GM18526 (cell line): ENCODE measurements around the gene ADORA1.

Experiments used
- POLR2A ChIP-seq: IDR thresholded peaks from 3 replicates; pipeline ENCODE4 v1.6.1; 2011; ENCODE audit not compliant: insufficient read length; ENCODE audit errors: extremely low read depth

Gene ADORA1

DNA sequence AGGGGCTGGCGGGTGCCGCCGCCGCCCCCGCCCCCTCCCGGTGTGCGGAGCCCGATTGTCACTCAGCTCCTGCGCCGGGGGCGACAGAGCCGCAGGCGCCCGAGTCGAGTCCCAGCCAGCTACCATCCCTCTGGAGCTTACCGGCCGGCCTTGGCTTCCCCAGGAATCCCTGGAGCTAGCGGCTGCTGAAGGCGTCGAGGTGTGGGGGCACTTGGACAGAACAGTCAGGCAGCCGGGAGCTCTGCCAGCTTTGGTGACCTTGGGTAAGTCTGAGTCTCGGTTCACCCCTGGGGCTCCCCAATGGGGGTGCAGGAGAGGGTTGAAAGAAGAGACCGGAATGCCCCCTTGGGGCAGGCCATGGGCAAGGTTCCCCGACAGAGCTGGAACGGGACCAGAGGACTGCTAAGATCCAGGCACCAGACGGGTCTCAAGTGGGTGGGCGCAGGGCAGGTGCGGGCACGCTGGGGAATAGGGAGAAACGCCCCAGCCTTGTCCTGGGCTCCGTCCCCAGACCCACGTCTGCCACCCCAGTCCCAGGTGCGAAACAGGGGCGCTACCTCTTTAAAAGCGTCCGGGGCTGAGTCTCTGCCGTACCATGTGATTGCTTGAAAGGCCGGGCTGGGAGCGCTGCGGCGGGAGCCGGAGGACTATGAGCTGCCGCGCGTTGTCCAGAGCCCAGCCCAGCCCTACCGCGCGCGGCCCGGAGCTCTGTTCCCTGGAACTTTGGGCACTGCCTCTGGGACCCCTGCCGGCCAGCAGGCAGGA, at the start of gene ADORA1:
Gene ADORA1, plus strand, starts transcription at position 61 of the 765 bp plus-strand sequence. CDS start 1,116 bp downstream, outside the sequence.
- TF ChIP-seq POLR2A, result no peak

DNA sequence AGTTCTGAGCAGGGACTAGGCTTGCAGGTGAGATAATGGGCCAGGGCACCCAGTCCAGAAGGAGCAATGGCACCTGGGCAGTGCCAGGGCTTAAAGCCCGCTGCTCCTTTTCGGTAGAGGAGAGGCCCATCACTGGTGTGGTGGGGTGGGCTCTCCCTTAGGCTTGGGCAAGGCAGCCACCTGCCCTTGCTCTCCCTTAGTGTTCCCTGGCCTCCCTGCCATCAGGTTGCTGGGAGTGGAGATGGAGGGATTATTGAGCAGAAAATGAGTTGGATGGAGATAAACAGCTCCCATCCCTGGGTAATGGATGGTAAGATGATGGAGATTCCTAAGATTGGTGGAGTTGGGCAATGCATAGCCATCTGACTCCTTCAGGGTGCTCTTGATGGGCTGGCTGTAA, 49.6 kb upstream of the ADORA1 start:
- no peak for TF ChIP-seq POLR2A

DNA sequence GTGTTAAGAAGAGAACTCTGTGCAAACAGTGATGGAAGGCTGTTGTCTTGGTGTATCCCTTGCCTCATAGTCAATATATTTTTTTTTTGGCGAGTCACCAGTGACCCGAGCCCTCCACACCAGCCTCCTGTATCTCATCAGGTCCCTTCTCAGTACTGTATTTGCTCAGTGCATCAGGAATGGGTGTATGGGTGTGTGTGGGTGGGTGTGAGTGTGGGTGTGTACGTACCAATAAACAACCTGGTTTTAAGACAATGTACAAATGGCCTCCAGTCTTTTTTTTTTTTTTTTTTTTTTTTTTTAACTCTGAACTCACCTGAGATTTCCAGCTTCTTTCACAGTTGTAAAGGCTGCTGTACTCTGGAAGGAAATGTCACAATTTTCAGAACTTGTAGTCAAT, 49.0 kb upstream of the ADORA1 start:
- no peak for TF ChIP-seq POLR2A

DNA sequence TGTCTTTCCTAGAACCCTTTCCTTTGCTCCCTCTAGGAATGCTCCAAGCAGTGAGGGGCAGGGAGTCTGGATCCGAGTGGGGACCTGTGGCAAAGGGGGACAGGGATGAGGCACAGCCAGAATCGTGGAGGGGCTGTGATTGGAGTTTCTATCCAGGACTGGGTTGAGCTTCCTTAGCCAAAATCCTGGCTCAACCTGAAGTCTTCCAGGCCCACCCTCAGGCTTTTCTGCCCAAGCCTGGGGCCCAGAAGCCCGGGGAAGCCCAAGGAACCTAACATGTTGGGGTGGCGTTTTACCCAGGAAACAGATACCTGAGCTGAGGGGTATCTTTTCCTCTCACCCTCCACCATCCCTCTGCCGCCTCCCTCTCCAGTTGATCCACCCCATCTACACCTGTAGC, 47.1 kb upstream of the ADORA1 start:
- no peak for TF ChIP-seq POLR2A

DNA sequence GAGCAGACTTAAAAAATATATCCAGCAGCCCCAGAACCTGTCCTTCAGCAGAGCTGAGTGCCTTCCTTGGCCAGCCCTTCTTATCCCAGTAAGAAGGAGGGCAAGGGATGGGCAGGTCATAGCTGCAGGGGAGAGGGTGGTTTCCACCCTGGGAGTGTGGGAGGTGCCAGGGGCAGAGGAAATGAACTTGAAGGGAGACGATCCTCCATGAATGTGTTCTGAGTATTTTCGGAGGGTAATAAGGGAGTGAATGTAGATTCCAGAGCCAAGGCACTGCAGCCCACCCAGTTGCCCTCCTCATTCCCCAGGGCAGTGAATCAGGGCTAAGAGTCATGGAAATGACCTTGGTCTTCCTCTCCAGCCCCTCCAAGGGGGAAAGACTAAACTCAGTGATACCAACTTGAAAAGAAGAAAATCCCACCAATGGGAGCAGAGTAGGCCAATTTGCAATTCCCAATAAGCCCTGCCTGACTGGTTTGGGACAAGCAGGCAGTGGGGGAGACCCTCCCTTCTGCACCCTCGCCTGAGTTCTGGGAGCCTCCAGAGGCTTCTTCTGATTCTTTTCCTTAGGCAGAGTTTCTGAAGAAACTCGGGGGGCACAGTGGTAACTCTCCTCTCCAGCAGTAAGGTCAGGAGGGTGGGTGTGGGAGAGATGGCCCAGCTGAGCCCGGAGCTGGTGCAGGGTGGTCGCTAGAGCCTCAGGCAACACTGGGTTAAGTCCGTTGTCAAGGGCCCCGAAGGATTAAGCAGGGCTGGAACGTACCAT, 45.9 kb upstream of the ADORA1 start:
- TF ChIP-seq POLR2A, result no peak

- TF ChIP-seq POLR2A, result no peak
These were observed 45.4 kb upstream of the ADORA1 start for GRCh38 chr1:203082231-203082505.

GRCh38 chr1:203082571-203083462, 44.7 kb upstream of the ADORA1 start:
- no peak for TF ChIP-seq POLR2A

DNA sequence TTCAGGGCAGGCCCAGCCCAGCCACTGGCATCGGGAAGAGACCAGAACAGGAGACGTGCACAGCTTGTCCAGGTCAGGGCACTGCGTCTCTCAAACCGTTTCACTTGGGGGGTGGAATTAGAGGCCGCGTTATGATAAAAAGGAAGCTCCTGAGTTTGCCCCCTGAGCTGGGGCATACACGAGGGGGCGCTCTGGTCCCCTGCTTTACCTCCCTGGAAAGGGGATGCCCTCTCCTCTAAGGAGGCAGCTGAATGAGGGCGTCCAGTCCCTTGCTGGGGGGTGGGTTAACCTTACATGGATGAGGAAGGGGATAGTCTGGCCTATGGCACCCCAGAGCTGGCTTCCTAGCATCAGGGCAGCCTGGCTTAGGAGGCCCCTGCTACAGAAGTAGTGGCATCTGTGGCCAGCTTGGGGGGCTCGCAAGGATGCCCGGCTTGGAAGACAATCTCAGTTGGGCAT, 44.0 kb upstream of the ADORA1 start:
- TF ChIP-seq POLR2A, result no peak

DNA sequence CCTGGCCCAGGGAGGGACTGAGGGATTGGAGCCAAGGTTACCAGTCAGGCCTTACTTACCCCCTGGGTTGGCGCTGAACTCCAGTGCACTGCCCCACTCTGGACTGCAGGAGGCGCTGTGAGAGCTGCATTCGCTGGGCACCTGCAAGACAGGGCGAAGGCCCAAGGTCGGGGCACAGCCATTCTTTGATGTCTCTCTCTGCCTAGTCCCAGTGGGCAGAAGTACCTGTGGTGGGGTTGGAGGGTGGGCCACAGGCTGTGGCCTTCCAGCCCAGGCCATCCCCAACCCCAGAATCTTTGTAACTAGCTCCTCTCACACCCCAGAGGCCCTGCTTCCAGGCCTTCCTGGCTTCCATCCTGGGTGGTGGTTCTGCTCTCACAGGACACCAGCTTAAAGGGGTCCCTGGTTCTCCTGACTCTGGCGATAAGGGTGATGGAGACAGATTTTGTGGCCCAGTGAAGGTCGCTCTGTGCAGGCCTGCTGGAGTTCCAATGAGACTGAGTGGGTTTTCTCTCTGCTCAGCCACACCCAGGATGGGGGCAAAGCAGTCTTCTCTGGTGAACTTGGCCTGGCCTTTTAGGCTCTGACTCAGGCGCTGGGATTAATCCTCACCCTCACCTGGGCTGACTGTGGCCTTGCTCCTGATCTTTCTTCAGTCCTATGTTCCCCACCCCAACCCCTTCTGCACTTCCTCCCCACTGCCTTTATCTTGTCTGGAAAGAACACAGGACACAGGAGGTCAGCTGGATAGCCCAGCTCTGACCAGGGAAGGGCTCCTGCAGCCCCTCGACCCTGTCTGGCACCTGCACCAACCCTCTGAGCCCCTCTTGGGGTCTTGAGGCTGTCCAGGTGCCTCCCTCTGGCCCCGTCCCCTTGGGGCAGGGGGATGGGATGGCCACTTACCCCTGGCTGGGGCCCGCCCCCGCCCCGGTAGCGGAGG, 42.7 kb upstream of the ADORA1 start:
- no peak for TF ChIP-seq POLR2A

DNA sequence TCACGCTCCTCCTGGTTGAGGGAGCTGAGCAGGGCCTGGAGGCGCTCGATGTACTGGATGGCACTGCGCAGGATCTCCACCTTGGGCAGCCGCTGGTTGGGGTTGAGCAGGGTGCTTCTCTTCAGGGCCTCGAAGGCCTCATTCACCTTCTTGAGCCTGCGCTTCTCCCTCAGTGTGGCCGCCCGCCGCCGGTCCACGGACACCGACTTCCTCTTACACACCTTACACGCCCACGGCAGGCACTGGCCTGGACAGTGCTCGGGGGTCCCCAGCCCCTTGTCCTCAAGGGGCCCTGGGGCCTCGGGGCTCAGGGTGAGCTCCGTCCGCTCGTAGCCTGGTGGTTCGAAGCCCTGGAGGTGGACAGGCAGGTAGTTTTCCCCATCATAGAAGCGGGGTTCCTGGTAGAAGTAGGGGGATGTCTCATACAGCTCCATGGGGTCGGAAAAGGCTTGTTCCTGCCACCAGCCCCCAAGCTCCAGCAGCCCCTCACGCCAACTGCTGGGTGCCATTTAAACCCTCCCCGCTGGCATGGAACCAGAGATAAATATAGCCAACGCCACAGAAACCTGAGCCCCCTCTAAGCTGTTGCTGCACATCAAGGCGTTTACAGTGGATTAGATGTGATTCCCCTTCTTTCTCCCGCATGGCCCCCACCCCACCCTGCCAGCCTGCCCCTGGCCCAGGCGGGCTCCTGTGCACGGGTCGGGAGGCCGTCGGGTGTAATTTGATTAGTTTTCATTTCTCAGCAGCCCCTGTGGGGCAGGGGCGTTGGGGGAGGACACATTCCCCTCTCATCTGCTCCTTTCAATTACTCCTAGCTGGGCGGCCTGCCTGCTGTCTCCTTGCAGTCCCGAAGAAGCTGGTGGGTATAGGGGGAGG, 41.8 kb upstream of the ADORA1 start, which contains the start of gene MYOG:
Gene MYOG, minus strand, starts transcription at position 485 of the 879 bp plus-strand sequence. Its CDS starts 51 bp downstream, at position 434.
- TF ChIP-seq POLR2A, result no peak

DNA sequence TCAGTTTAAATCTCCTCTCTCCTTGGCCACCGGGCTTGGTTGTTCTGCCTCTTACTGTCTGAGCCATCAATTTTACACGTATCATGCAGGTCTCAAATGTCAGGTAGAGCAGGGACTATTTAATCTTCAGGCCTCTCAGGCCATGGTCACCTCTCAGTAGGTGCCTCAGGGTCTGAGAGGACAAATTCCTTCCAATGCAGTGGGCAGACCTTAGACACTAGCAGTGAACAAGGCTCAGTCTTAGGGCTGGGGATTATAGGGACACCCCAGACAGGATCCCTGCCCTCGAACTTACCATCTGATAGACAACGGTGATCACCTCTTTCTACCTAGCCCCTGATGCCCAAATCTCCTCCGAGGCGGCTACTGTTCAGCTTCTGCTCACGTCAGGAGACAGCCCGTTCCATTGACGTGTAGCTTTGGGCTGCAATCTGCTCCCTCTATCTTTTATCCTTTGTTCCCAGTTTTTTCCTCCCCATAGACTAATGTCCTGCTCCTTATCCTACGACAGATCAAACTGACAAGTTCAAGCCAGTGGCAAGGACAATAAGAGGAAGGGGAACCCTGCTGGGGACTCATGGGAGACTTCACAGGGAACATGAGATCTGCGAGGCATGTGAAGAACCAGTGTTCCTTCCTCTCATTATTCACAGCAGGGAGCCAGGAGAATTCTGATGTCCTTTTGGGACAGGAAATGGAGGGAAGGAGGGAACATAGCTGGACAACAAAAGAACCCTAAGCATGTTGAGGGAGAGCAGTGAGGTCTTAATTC, 40.3 kb upstream of the ADORA1 start:
- no peak for TF ChIP-seq POLR2A

- no peak for TF ChIP-seq POLR2A
These were observed 39.1 kb upstream of the ADORA1 start for GRCh38 chr1:203088441-203088840.
